Measurements from ENCODE around the gene NFU1. TPM values are rescaled to one million over a fixed set of nuclear protein-coding genes. Genes with fewer than 3 reads are reported as not detected.
A peak's percentile ranks its signal among the peaks of the same experiment; 100 is the strongest.

NFU1 gene
- total and polyA plus RNA-seq, 2 experiments from 2014 or later: 38.5 to 74.3 TPM

DNA sequence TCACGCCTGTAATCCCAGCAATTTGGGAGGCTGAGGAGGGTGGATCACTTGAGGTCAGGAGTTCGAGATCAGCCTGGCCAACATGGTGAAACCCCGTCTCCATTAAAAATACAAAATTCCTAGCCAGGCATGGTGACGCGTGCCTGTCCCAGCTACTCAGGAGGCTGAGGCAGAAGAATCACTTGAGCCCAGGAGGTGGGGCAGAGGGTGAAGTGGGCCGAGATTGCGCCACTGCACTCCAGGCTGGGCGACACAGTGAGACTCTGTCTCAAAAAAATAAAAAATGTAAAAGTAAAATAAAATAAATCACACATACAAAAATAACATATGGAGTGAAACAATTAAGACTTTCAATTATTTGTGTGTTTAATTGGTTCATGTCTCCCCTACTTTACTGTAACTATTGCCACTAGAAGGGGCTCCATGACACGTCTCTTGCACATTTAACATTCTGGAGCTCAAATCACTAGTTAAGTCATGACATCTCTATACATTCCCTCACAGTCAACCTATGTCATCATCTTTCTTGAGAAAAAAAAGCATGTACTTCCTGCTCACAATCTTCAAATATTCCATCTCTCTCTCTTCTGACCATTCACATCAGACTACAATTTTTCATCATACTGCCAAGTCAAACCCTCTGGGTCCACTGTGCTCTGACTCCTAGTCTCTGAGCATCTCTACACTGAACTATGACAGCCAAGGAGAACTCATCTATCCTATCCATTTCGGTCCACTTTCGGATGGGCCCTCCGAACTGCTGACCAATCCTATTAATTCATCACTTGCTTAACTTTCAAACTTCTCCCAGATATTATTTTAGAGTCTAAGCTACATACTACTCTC, 56.9 kb downstream of the NFU1 start:
- Histone ChIP-seq H3K4me2 (ENCODE audit: unreplicated experiment) (no peak overlapping the region), H3K27ac (peak overlapping the region; percentile 28), H3K27me3 (replicated peaks; ENCODE audit: insufficient read depth) (no peaks in the 10 kb centered on the region), H3F3A (ENCODE audit: insufficient read depth) (peaks cover 52% of the 10 kb centered on the region), H3K36me3 (ENCODE audit: low read depth) (peaks cover 5% of the 10 kb centered on the region; the same call in 1 of the 2 replicates), H2AFZ (no peak overlapping the region), H3K9ac (no peak overlapping the region), H3K79me2 (ENCODE audit: insufficient read depth) (peaks cover 100% of the 10 kb centered on the region), H3K4me1 (ENCODE audit: insufficient read depth) (peaks cover 44% of the 10 kb centered on the region), H4K20me1 (ENCODE audit: insufficient read depth) (peaks cover 26% of the 10 kb centered on the region), H3K4me3 (no peak overlapping the region), H3K9me2 (ENCODE audit: insufficient read depth) (no peaks in the 10 kb centered on the region), H3K9me3 (ENCODE audit: low read depth) (no peaks in the 10 kb centered on the region)
- in situ Hi-C loops (cut with MboI): no loop called here
- TF ChIP-seq EZH2phosphoT487 (IDR thresholded peaks at IDR 0.05; ENCODE audit: insufficient read depth, low read depth) (no peak), EZH2 (IDR thresholded peaks at IDR 0.05; ENCODE audit: insufficient read depth, poor library complexity, severe bottlenecking) (no peak)
- WGBS, 2 experiments (ENCODE audit: low coverage in 1 of 2, low lambda C conversion rate in 2 of 2, missing lambda C conversion rate in 2 of 2): 91 to 93% methylated on average over 12 of the region's 12 CpGs
- DNase-seq: peak; percentile 30

DNA sequence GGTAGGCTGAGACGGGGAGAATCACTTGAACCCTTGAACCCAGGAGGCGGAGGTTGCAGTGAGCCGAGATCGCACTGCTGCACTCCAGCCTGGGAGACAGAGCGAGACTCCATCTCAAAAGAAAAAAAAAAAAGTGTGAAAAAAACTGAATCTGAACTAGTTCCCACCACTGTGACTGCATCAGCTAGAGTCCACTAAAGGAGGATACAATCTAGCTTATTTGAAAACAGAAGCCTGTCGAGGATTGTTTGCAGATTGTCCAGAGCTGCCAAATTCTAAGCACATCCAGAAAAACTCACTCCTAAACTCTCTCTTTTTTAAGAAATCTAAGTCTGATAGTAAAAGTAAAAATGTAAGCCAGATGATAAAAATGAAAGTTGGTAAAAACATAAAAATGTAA, 60.8 kb downstream of the NFU1 start:
- Histone ChIP-seq H3K4me1 (ENCODE audit: insufficient read depth) (peaks cover 5% of the 10 kb centered on the region), H3K9me3 (ENCODE audit: low read depth) (no peaks in the 10 kb centered on the region), H2AFZ (no peak overlapping the region), H3K79me2 (ENCODE audit: insufficient read depth) (peaks cover 98% of the 10 kb centered on the region), H3F3A (ENCODE audit: insufficient read depth) (peaks cover 40% of the 10 kb centered on the region), H3K9me2 (ENCODE audit: insufficient read depth) (no peaks in the 10 kb centered on the region), H3K27ac (no peak overlapping the region), H4K20me1 (ENCODE audit: insufficient read depth) (peaks cover 21% of the 10 kb centered on the region), H3K4me2 (ENCODE audit: unreplicated experiment) (no peak overlapping the region), H3K4me3 (no peak overlapping the region), H3K36me3 (ENCODE audit: low read depth) (peaks cover 27% of the 10 kb centered on the region), H3K9ac (no peak overlapping the region), H3K27me3 (replicated peaks; ENCODE audit: insufficient read depth) (no peaks in the 10 kb centered on the region)
- 77 to 78% methylated on average over 6 of the region's 6 CpGs for WGBS, 2 experiments (ENCODE audit: low coverage in 1 of 2, low lambda C conversion rate in 2 of 2, missing lambda C conversion rate in 2 of 2)
- TF ChIP-seq EZH2 (IDR thresholded peaks at IDR 0.05; ENCODE audit: insufficient read depth, poor library complexity, severe bottlenecking): no peak
- no peak for TF ChIP-seq EZH2phosphoT487 (IDR thresholded peaks at IDR 0.05; ENCODE audit: insufficient read depth, low read depth)
- in situ Hi-C loops (cut with MboI): no loop called here
- DNase-seq: peak; percentile 5

DNA sequence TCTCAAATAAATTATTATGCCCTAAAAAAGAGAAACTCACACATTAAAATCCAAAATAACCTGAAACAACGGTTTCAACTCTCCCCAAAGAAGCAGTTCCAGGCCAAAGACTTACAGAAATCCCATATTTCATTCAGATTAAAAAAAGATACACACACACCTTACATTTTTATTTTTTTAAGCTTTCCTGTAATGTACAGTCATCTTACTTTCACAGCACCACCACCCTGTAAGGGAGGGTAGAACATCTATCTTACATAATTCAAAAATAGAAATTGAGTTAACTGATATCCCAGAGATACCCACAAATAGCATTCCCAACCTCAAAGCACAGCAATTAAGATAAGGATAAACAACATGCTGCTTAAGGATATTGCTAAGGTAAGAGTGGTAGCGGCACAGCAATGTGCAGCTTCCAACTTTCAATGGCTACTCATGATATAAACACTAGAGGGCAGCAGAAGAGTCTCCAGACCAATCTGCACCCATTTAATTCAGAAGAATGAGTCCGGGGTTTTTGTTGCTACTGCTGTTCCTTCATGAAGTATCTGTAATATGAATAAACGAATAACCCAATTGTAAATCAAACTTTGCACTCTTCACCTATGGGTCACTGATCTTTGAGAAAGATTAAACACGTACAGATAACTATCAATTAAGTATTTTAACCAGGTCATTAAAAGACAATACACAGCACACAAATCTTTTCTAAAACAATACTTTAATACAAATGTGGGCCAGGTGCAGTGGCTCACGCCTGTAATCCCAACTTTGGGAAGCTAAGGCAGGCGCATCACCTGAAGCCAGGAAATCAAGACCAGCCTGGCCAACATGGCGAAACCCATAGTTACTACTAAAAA, 61.5 kb downstream of the NFU1 start:
- Histone ChIP-seq H3F3A (ENCODE audit: insufficient read depth) (peaks cover 36% of the 10 kb centered on the region), H3K9ac (no peak overlapping the region), H4K20me1 (ENCODE audit: insufficient read depth) (peaks cover 15% of the 10 kb centered on the region), H3K4me3 (no peak overlapping the region), H3K27ac (peak overlapping the region; percentile 30), H3K9me3 (ENCODE audit: low read depth) (no peaks in the 10 kb centered on the region), H3K9me2 (ENCODE audit: insufficient read depth) (no peaks in the 10 kb centered on the region), H3K4me2 (ENCODE audit: unreplicated experiment) (no peak overlapping the region), H3K4me1 (ENCODE audit: insufficient read depth) (no peaks in the 10 kb centered on the region), H3K27me3 (replicated peaks; ENCODE audit: insufficient read depth) (no peaks in the 10 kb centered on the region), H3K79me2 (ENCODE audit: insufficient read depth) (peaks cover 98% of the 10 kb centered on the region), H2AFZ (no peak overlapping the region), H3K36me3 (ENCODE audit: low read depth) (peaks cover 33% of the 10 kb centered on the region)
- 77 to 83% methylated on average over 8 of the region's 8 CpGs for WGBS, 2 experiments (ENCODE audit: low coverage in 1 of 2, low lambda C conversion rate in 2 of 2, missing lambda C conversion rate in 2 of 2)
- TF ChIP-seq EZH2 (IDR thresholded peaks at IDR 0.05; ENCODE audit: insufficient read depth, poor library complexity, severe bottlenecking) (no peak), EZH2phosphoT487 (IDR thresholded peaks at IDR 0.05; ENCODE audit: insufficient read depth, low read depth) (no peak)
- in situ Hi-C loops (cut with MboI): no loop called here
- DNase-seq: peak; percentile 63

DNA sequence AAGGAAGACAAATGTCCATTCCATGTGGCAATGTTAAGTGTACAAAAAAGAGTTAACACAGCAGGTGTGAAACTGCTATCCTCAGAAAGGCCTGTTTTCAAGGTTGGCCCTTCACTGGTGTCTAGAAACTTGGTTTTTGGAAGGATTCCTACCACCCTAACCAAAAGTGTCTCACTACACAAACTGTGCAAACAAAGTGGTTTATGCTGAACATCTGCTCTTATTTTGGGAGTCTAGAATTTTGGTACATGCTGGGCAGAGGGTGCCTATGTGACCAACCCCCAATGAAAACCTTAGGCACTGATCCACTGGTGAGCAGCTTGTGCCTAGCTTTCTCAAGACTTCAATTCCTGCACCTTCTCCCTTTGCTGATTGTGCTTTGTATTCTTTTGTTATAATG, 64.5 kb downstream of the NFU1 start:
- peaks cover 12% of the 10 kb centered on the region; the same call in 1 of the 2 replicates for H4K20me1 ChIP-seq (ENCODE audit: insufficient read depth)
- peaks cover 63% of the 10 kb centered on the region for H3K36me3 ChIP-seq (ENCODE audit: low read depth)

More for the DNA sequence above, 64.5 kb downstream of the NFU1 start:
- peaks cover 98% of the 10 kb centered on the region for H3K79me2 ChIP-seq (ENCODE audit: insufficient read depth)
- in situ Hi-C loops (cut with MboI): no loop called here
- no peak overlapping the region for H3K9ac ChIP-seq
- H3K4me2 ChIP-seq (ENCODE audit: unreplicated experiment): no peak overlapping the region
- H3F3A ChIP-seq (ENCODE audit: insufficient read depth): peaks cover 31% of the 10 kb centered on the region
- no peaks in the 10 kb centered on the region for H3K27me3 ChIP-seq (replicated peaks; ENCODE audit: insufficient read depth)
- no peak overlapping the region for H2AFZ ChIP-seq
- no peaks in the 10 kb centered on the region for H3K4me1 ChIP-seq (ENCODE audit: insufficient read depth)
- H3K9me3 ChIP-seq (ENCODE audit: low read depth): no peaks in the 10 kb centered on the region
- no peak overlapping the region for H3K27ac ChIP-seq
- H3K9me2 ChIP-seq (ENCODE audit: insufficient read depth): no peaks in the 10 kb centered on the region
- no peak for DNase-seq
- TF ChIP-seq EZH2 (IDR thresholded peaks at IDR 0.05; ENCODE audit: insufficient read depth, poor library complexity, severe bottlenecking) (no peak), EZH2phosphoT487 (IDR thresholded peaks at IDR 0.05; ENCODE audit: insufficient read depth, low read depth) (no peak)
- H3K4me3 ChIP-seq: no peak overlapping the region

All from GM23248 (cell line).